ENCODE results near the gene ADAMTSL5.

The ADAMTSL5 gene

DNA sequence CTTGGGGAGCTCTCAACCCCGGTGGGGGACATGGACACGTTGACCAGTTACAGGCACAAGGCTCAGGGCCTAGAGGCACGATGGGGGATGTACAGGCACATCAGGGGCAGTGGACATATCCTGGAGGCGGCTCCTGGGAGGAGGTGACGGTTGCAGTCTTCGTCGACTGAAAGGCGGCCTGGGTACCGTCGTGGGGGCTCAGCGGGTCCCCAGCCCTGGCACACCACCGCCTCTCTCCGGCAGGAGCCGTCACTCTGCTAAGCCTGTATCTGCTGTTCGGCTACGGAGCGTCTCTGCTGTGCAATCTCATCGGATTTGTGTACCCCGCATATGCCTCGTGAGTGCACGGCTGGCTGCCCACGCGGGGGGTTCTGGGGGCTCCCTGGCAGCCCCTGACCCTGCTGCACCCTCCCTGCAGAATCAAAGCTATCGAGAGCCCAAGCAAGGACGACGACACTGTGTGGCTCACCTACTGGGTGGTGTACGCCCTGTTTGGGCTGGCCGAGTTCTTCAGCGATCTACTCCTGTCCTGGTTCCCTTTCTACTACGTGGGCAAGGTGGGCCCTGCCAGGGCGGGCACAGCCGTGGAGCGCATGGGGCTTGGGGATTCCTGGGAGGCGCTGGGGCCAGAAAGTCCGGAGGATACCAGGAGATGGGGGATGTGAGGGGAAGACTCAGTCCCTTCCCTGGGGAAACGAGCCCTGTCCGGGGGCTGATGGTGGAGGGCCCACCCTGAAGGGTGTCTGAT lies 17.6 kb downstream of the ADAMTSL5 start:
- DNase-seq = no peak

DNA sequence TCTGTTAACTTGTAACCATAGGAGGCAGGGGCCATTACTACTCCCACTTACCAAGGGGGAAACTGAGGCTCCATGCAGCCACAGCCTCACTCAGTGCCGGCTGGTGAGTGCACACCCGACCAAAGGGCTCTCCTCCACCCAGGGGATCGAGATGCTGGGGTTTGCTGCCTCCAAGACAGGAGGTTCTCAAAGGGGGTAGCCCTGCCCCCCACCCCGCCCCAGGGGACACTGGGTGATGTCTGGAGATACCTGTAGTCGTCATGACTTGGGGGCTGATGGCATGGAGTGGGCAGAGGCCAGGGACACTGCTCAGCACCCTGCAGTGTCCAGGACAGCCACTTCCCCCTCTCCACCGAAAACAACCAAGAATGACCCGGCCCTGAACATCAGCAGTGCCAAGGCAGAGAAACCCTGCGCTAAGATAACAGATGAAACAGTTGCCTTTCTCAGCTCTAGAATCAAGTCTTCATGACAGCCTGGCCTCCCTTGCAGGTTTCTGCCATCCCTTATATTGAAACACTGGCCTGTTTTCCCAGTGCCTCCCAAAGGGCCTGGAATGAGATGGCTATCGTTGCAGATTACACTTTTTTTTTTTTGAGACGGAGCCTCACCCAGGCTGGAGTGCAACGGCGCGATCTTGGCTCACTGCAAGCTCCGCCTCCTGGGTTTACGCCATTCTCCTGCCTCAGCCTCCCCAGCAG lies 18.6 kb downstream of the ADAMTSL5 start:
- no peak for DNase-seq

DNA sequence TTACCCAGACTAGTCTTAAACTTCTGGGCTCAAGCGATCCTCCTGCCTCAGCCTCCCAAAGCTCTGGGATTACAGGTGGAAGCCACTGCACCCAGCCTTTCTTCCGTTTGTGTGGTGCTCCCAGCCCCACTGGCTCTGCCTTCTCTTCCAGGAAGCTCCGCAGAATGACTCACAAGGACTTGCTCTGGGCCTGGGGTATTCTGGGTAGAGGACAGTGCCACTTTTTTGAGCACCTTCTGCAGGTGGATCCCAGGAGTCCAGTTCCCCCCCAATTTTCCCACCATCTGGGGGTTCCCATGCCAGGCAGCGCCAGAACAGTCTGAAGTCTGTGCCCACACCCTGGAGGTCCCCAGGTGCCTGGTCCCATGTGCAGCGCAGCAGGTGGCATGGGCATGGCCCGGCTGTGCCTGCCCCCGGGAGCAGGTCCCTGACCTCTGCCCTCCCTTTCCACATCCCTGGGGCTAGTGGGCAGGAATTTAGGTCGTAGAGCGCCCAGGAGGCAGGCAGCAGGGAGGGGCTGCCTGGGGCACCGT lies 20.3 kb downstream of the ADAMTSL5 start:
- DNase-seq = peak; percentile 2

DNA sequence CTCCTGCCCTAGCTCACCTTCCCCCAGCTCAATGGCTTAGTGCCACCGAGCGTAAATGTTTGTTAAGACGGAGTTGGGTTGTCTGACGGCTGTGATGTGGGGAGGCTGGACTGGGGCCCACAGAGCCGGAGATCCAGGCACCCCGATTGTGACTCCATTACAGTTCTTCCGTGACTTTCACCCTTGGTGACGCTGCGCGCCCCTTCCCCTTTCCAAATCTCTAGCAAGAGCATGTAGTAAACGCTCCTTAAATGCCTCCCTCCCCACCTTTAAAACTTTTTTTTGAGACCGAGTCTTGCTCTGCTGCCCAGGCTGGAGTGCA lies 21.0 kb downstream of the ADAMTSL5 start:
- DNase-seq = peak; percentile 24

DNA sequence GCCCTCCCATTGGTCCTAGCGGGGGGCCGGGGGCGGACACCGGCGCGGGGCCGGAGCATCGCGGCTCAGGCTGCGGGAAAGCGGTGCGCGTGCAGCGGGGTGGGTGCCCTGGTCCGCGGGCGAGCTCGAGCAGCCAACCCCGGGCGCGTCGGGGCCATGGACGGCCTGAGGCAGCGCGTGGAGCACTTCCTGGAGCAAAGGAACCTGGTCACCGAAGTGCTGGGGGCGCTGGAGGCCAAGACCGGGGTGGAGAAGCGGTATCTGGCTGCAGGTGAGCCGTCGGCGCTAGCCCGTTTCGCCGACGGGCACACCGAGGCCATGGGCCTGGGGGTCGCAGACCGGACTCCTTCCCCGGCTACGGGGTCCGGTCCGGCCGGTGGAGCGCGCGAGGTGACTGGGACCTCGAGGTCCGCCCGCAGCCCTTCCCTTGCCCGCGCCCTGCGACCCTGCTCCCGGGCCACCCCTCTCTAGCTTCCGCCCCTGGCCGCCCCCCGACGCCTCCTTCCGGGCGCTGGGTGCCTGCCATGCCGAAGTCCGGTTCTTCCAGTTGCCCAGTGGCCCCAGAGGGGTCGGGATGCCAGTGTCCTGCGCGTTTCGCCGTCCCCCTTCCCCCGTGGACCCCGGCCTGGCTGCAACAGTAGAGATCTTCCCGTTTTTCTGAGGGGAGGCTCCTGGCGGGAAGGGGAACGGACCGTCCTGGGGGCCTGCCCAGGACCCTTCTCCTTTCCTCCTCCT lies 21.5 kb downstream of the ADAMTSL5 start, which contains the start of gene REEP6:
Gene REEP6 (plus strand): TSS at position 68 of the 735 bp plus-strand sequence. CDS start 89 bp downstream, at position 157.
- DNase-seq = no peak

DNA sequence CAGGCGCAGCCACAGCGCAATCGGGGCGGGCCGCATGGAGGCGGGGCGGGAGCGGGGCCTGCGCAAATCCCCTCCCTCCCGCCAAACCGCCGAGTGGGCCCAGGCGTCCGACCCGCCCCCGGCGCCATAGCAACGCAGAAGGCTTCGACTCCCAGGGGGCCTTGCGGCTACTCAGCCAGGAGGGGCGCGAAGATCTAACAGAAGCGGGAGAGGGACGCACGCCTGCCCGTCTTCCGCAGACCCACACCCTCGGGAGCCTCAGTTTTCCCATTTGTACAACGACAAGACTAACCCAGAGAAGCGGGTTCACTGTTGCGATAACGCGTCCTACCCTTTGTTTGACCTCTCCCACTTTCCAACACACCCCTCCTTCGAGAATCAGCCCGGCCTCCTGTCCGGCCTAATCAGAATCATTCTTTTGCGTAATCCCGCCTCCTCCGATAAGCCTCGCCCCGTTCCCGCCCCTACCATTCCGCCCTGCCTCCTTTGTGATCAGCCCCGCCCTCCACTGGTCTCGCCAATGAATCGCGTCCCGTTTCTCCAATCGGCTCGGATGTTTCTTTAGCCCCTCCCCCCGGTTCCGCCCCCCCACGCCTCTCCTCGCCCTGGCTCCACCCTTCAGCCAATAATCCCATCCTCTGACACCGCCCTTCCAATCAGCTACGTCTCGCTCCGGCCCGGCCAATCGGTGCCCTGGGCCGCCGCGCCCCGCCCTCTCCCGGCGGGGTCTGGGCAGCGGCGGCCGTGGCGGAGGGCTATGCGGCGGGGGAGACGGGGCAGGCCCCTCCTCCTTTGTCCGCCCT lies 22.3 kb downstream of the ADAMTSL5 start, which contains the start of gene PCSK4:
Gene PCSK4 (minus strand): TSS at position 40 of the 803 bp plus-strand sequence. CDS start 4 bp downstream, at position 36.
- DNase-seq = peak; percentile 100

DNA sequence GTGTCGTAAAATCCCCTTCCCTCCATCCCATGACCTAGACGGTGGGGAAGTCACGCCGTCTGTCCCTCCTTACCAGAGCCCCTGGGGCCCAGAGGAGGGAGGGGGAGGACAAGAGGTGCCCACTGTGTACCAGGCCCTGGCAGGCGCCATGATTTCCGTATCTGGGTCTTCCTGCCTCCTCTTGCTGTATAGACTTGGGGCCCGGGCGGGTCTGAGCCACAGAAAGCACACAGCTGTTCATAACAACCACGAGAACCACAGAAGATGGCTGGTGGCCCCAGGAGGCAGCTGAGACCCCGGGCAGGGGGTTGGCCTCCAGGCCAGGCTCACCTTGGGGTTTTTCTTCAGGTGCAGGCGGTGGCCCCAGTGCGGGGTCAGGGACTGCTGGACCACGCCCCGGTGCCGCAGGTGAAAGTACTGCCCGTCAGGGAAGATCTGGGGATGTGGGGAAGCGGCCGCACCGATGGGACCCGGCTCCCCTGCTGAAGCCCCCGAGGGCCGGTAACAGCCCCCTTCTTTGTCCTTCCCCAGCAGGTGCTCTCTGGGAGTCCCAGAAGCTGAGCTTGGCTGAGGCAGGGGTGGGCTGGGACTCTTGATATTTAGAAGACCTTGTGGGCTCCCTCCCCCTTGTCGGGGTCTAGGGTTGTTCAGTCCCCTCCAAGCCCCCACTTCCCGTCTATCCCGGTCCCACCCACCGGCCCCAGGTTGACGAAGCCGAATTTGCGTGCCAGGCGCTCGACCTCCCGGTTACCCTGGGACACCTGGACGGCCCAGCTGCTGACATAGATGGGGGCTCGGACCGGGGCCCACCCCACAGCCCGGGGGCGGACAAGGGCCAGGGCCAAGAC lies 23.1 kb downstream of the ADAMTSL5 start:
- peak; percentile 50 for DNase-seq

DNA sequence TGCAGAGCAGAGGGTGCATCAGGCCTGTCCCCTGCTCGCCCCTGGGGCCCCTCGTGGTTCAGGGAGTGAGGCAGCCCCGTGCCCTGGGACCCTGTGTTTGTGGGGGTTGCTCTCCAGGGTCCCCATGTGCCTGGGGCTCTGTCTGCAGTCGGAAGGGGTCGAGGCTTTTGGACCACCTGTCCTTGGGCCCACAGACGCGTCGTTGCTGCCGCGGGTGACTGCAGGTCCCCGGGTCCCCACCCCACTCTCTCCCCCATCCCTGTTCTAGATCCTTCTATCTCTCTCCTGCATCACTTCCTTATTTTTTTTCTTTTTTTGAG lies 24.6 kb downstream of the ADAMTSL5 start:
- no peak for DNase-seq

DNA sequence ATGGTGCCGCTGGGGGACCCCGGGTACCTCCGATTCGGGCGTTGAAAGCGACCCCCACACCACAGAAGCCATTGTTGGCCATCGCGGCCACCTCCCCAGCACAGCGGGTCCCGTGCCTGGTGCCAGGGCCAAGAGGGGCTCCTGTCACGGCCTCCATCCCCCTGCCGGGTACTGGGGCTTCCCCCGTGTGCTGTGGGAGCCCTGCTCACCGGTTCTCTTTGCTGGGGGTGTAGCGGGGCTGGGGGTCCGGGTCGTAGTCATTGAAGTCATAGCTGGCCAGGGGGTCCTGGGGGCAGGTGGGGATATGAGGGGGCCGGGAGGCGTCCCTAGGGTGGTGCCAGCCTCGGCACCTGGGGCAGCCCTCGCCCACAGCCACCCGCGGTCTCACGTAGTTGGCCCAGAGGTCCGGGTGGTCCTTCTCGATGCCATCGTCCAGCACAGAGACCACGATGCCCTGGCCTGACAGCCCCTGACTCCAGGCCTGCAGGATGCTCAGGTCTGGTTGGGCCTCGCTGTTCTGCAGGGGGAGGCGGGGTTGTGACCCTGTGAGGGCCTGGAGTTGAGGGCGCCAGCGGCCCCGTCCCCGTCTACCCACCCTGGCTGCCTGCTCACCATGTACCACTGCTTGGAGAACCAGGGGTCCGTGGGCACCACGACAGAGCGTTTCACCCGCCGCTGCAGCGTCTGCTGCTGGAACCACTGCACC lies 25.1 kb downstream of the ADAMTSL5 start:
- no peak for DNase-seq

DNA sequence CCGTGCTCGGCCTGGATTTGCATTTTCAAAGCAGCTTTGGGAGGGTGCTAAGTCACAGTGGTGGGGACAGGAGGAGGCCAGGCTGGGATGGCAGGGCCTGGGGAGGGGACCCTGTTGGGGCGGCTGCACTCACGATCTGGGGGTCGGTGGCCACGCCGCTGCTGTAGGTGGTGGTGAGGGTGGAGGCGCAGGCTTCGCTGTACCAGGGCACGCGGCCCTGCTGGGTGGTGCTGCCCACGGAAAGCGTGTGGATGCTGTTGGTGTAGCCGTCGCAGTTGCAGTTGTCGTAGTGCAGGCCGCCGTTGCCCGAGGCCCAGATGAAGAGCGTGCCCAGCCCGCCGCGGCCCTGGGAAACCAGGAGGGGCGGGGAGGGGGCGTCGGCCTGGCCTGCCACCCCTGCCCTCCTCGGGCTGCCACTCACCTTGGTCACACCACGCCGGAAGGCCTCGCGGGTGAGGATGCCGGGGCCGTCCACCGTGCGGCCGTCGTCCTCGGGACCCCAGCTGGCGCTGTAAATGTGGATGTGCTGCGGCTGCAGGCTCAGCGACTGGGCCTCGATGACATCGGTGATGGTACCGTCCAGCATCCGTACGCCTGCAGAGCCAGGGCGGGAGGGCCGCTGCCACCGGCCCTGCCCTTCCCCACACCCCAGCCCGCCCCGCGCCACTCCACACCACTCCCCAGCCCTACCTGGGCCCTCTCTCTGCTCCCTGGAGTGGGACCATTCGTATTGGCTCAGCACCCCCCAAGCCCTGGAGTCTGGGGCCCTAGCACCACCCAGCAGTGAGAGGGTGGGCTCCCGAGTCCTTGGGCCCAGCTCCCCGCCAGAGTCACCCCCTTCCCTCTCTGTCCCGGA lies 25.9 kb downstream of the ADAMTSL5 start:
- DNase-seq = no peak

DNA sequence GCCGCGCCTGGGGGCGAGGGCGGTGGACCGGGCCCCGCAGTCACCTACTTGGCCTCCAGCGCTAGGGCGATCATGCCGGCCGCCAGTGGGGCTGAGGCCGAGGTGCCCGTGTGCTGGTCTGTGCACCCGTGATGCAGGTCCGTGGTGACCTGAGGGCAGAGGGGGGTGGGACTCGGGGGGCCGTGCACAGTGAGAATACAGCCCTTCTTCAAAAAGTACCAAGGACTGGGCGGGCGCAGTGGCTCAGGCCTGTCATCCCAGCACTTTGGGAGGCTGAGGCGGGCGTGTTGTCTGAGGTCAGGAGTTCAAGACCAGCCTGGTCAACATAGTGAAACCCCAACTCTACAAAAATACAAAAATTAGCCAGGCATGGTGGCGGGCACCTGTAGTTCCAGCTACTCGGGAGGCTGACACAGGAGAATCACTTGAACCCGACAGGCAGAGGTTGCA lies 28.8 kb downstream of the ADAMTSL5 start:
- no peak for DNase-seq

DNA sequence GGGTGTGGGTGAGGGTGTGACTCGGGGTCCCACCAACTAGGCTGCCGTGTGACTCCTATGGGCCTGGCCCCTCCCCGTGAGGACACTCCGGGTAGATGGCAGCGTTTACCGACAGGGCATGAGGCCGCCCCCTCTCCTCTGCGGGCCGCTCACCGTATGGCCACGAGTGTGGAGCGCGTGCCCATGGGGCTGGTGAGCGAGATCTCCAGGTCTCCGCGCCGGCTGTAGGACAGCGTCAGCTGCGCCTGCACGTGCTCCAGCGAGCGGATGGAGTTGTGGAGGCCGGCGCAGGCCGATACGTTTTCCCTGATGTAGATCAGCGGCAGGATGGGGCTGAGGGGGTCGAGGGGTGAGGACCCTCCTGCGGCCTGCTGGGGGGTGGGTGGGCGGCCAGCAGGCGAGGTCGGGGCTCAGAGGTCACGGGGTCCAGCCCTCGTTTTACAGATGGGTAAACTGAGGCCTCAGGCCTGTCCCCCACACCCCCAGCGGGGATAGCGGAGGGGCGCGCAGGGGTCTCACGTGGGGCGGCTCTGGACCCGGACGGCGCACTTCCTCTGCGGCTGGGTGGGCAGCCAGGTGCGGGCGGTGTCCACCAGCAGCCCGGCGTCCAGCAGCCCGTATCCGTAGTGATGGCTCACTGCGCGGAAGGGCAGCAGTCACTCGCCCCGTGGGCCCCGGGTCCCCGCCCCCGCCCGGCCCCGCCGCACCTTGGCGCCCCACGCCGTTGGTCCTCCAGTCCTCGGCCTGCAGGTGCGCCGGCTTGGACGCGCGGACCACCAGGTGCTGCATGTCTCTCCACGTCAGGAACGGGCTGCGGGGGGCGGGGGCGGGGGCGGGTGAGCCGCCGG lies 29.5 kb downstream of the ADAMTSL5 start:
- DNase-seq = no peak

DNA sequence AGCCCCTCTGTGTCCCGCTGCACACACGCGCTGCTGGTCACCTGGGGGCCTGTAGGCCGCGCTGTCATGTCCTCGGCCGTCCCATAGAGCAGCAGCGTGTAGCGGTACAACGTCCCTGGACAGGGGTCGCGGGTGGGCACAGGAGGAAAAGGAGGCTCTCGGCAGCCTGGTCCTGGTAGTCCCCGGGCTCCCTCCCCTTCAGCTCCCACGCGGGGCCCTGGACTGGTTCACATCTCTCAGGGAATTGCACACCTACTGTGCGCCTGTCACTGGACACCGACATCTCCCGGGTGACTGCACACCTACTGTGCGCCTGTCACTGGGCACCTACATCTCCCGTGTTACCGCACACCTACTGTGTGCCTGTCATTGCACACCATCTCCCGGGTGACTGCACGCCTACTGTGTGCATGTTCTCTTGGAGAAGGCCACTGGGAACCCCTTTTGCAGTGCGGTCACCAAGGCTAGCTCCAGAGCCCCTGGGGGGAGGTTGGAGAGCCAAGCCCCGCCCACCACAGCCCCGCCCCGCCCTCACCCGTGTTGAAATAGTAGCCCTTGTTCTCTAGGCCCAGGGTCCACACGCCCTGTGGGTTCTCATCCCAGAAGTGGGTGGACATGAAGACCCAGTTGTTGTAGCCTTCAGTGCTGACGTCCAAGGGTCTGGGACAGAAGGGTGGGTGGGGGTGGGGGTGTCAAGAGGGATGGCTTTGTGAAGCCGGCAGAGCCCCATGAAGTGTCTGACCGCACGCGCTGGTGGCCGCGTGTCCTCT lies 30.3 kb downstream of the ADAMTSL5 start:
- DNase-seq = no peak

DNA sequence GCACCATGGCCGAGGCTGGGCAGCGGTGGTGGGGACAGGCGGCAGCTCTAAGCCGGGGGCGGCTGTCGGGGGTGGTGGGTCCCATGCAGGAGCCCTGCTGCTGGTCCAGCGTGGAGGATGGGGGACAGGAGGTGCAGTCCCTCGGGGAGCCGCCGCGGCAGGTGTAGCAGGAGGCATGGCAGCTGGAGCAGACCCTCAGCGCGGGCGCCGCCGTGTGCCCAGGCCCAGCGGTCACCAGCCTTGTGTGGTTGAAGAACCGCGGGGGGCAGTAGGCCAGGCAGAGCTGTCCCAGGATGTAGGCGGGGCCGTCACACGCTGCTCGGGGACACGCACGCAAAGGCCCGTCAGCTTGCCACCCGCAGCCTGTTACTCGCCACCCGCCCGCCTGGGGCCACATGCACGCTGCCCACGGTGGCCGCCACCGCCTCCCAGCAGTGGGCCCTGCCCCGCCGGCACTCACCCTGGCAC lies 30.9 kb downstream of the ADAMTSL5 start:
- DNase-seq = no peak

DNA sequence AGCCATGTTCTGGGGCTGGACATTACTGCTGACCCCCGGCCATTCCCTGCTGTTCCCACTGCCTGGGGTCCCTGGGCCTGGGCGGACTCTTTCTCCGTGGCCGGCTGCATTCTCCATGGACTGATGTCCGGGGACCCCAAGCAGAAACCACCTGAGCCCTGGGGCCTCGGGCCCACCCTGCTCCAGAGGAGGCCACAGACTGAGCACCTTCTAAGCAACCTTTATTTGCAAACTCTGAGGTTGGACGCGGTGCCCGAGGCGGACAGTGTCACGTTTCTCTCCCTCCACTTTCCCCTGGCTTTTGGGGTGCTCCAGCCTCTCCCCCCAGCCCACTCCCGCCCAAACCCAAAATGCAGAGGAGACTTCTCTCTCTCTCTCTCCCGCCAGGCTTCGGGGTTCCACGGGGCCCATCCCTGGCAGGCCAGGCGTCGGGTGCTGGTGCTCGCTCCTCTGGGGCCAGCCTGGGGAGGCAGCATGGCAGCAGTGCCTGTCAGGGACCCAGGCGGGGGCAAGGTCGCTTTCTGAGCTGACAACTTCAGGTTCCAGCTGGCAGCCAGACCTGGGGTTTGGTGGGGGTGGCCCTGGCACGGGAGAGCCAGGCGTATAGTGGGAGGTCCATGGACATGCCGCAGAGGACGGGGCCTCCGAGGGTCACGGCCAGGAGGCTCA lies 31.5 kb downstream of the ADAMTSL5 start:
- DNase-seq = no peak

DNA sequence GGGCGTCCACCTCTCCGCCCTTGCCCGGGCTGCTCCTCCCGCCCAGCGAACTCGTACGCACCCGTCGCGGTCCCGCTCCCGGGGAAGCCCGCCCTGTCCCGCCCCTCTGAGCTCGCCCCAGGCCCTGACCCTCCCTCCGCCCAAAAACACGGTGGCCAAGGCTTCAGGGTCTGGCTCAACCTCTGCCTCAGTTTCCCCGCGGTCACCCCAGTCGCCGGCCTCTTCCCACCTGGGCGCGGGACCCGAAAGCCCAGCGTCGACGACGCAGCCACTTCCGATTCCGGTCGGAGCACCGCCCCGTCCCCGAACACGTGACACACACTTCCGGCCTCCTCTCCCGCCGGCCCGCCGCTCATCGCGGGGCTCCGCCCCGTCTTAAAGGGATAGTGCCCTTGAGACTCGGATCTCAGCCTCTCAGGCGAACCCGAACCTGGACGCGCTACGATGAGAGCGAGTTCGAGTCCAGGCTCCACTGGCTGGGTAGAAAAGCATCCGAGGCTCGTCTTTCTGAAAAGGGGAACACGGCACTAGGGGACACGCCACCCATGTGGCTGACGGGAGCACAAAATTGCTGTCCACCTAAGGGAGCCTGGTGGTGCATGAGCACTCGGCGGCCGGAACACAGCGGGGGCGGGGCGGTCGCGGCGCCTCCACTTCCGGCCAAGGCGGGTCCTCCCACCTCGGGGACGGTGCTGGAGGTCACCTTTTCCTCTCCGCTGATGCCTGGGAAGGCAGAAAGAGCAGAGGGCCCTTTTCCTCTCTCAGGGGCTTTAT lies 33.7 kb downstream of the ADAMTSL5 start, which contains the start of gene C19orf25:
Gene C19orf25 (minus strand): TSS at position 282 of the 774 bp plus-strand sequence. CDS start 312 bp downstream, outside the sequence.
- DNase-seq = peak; percentile 97

All from eye (tissue), 1 donor.